ENCODE results near the gene TBCCD1.
"Not testable (repeated sequence)": the region's sequence is repeated elsewhere in the genome, so short reads cannot be mapped to it uniquely, and the experiment has no call there.

The TBCCD1 gene

GRCh38 chr3:186517218-186517617 is 49.9 kb downstream of the TBCCD1 start:
- DNase-seq (ENCODE audit: low spot score) = no peak

GRCh38 chr3:186516646-186517045 is 50.5 kb downstream of the TBCCD1 start:
- no peak for DNase-seq (ENCODE audit: low spot score)

DNA sequence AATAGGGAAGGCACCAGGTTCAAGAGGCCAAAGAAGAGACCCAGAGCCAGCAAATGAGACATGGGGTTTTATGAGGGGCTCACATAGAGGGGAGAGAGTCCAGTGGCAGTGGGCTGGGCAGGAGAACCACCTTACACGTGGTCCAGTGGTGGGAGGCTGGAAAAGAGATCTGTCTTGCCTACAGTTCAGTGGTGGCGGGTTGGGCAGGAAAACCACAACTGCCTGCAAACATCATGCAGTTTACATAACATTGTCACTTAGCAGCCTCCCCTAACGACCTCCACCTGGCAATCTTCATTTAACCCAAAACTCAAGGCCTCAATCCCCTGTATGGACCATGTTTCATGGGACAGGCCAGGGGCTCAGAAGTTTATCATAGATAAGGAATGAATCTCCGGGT is 52.0 kb downstream of the TBCCD1 start:
- no peak for DNase-seq (ENCODE audit: low spot score)

DNA sequence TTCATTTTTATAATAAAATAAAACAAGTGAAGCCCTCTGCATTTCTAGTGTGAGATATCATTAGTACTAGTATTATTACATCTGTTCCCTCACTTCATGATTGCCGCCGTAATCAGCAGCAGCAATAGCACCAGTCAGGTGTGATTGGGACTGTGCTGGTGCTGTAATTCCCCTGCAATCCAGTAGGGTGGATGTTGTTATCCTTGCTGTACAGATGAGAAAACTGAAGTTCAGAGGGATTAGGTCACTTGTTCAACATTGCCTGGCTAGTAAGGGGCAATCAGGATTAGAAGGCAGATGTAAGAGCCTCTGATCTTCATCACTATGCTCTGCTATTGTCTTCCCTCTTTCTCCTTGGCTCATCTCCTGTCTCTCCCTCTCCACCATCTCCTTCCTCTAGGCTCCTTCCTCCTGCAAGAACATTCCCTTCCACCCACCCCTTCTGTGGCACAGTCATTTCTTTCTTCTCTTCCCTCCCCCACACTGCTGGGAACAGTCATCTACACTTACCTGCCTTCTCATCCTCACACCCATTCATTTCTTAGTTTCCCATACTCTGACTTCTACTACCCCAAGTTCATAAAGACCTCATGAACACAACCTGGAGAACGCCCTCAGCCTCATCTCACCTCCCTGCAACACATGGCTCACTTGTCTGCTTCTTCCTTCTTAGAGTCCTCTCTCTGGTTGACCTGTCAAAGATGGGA is 52.7 kb downstream of the TBCCD1 start:
- DNase-seq (ENCODE audit: low spot score) = no peak

- DNase-seq (ENCODE audit: low spot score) = no peak
These were observed 53.8 kb downstream of the TBCCD1 start for GRCh38 chr3:186513386-186513785.

DNA sequence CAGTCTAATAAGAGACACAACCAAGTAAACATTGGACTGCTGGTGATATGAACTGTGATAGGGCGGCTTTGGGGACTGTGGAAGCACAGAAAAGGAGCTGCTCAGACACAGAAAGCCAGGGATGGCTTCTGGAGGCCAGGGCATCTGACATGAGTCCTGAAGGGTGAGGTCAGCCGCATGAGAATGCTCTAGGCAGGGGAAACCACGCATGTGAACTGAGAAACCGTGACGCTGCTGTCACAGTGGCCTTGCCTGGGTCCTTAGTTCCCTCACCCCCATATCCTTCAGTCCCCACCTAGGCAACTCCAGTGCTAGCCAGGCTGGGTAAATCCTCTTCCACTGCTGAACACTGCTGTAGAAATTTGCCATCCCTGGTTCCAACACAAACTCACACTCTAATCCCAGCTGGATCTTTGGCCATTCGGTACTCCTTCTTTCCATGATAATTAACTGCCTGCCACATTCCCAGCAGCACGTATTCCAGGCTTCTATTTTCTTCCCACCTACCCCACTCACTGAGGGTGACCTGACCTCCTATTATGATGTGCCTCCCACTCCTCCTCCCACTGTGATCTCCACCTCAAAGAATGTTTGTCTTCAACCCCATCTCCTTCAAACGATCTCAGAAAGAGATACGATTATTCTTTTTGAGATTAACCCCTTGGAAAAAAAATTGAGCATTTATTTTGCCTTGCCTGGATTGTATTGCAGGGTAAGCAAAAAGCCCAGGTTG is 54.4 kb downstream of the TBCCD1 start:
- DNase-seq (ENCODE audit: low spot score) = no peak

DNA sequence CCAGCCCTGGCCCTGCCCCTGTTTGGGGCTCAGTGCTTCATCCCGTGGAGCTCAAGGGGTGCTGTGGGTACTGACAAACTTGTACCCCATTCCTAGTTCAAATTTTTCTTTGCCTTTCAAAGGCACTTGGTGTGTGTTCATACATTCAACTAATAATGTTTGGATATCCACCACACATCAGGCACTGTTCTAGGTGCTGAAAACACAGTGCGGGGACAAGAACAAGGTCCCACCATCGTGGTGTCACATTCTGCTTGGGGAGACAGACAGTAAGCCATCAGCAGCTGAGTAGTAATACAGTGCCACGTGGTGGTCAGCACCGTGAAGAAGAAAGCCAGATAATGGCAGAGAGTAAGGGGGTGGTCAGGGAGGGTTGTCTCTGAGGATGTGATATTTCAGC is 55.4 kb downstream of the TBCCD1 start:
- no peak for DNase-seq (ENCODE audit: low spot score)

GRCh38 chr3:186511245-186511644 is 55.9 kb downstream of the TBCCD1 start:
- no peak for DNase-seq (ENCODE audit: low spot score)

GRCh38 chr3:186510374-186511079 is 56.6 kb downstream of the TBCCD1 start:
- DNase-seq (ENCODE audit: low spot score) = no peak

- no peak for DNase-seq (ENCODE audit: low spot score)
These were observed 57.7 kb downstream of the TBCCD1 start for GRCh38 chr3:186509423-186509822.

DNA sequence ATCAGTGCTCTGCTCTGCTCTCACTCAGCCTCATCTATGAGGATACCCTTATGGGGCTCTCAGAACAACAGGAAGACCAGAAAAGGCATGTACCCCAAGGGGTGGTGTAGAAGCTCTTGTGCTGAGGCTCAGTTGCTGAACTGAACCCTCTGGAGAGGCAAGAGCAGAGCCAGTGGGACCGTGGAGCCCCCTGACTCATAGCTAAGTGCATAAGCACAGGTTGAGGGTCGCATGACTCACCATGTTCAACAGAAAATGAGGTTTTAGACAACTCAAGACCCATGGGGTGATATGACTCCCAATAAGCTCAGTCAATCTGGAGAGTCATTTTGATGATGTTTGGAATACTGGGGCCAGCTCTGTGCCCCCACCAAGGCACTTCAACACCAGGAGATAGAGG is 60.3 kb downstream of the TBCCD1 start:
- DNase-seq (ENCODE audit: low spot score) = no peak

DNA sequence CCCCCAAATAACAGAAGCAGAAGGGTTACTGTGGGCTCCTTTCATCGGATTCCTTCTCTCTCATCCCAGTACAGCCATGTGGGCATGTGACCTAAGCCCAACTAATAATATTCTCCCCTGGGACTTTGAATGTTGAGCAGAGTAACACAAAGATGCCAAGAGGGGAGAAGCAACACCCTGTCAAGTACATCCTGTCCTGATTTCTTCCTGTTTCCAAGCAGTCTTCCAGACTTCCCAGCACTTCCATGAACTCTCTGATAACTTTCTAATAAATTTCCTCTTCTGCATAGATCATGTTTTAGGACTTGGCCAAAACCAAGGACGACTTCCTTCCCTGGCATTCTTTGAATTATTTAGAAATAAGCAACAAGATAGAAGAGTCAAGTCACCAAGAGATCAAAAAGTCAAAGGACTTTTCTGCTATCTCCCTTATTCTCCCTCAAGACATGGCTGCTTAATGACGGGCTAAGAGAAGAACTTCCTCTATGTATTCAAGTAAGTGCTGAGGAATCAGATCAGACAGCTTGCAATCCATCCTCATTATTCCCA is 60.9 kb downstream of the TBCCD1 start:
- no peak for DNase-seq (ENCODE audit: low spot score)

DNA sequence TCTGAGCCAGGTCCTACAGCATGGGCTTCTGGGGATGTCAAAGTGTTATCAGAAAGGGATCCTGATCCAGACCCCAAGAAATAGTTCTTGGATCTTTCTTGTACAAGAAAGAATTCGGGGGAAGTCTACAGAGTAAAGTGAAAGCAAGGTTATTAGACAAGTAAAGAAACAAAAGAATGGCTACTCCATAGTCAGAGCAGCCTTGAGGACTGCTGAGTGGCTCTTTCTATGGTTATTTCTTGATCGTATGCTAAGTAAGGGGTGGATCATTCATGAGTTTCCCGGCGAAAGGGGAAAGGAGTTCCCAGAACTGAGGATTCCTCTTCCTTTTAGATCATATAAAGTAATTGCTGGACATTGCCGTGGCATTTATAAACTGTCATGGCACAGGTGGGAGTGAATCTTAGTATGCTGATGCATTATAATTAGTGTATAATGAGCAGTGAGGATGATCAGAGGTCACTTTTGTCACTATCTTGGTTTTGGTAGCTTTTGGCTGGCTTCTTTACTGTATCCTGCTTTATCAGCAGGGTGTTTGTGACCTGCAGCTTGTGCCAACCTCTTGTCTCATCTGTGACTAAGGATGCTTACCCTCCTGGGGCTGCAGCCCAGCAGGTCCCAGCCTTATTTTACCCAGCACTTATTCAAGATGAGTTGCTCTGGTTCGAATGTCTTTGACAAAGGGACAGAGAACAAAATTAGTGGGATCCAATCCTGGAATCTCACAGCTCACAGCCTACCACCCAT is 64.0 kb downstream of the TBCCD1 start:
- DNase-seq (ENCODE audit: low spot score) = no peak

DNA sequence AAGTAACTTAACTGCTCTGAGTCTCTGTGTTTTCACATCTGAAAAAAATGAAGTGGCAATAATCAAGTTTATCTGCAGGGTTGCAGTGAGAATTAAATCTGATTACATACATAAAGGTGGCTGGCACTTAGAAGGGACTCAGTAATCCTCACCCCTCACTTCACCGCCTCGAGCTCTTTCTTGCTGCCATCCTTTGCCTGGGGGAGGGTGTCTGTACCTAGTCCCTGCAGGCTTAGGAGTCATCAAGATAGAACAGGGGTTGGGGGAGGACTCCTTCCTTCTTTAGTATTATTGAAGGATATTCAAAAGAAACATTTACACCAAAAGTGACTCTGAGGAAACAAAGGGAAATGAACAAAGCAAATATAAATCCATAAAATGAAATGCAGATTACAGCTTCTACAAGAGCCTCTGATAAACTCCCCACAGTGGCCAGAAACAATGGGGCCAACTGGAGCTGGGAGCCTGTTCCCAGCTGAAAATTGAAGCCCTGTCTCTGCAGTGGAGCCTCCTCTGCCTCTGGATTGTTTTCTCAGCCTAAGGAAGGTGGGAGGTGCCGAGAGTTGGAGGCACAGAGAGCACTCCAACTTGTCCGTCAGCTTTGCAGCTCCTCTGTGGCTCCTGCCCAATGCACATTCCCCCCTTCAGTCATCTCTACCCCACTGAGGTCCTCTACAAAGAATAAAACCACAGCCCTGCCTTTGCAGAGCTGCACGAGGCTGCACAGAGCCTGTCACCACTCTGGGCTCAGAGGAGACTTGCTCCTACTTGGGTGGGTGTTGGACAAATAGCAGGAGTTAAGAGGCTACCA is 64.8 kb downstream of the TBCCD1 start:
- DNase-seq (ENCODE audit: low spot score) = no peak

- not testable (repeated sequence) for DNase-seq (ENCODE audit: low spot score)
These were observed 67.2 kb downstream of the TBCCD1 start for GRCh38 chr3:186499949-186500348.

DNA sequence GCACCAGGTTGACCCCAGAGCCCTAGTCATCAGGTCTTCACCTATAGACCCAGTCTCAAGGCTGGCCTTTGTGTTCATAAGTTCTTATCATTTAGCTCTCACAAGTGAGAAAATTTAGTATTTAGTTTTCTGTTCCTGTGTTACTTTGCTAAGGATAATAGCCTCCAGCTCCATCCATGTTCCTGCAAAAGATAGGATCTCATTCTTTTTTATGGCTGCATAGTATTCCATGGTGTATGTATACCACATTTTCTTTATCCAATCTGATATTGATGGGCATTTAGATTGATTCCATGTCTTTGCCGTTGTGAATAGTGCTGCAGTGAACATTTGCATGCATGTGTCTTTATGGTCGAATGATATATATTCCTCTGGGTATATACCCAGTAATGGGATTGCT is 69.1 kb downstream of the TBCCD1 start:
- not testable (repeated sequence) for DNase-seq (ENCODE audit: low spot score)

DNA sequence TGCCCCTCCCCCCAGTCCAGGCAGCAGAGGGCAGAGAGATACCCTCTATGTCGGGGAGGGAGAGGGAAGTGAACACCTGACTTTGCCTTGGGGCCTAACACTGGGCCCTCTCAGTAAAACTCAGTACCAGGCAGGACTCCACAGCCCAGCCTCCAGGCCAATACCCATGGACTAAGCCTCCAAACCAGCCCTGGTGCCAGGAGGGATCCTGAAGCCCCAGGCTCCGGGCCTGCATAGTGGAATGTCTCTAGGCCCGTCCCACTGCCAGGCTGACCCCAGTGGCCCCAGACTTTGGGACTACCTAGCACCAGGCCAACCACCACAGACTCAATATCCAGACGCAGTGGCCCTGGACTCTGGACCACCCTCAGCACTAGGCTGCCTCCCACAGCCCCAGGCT is 69.5 kb downstream of the TBCCD1 start:
- DNase-seq (ENCODE audit: low spot score) = no peak

- no peak for DNase-seq (ENCODE audit: low spot score)
These were observed 70.5 kb downstream of the TBCCD1 start for GRCh38 chr3:186496635-186497034.

Data from AG08395 (cell line).